ENCODE results near the gene CAP1.

DNA sequence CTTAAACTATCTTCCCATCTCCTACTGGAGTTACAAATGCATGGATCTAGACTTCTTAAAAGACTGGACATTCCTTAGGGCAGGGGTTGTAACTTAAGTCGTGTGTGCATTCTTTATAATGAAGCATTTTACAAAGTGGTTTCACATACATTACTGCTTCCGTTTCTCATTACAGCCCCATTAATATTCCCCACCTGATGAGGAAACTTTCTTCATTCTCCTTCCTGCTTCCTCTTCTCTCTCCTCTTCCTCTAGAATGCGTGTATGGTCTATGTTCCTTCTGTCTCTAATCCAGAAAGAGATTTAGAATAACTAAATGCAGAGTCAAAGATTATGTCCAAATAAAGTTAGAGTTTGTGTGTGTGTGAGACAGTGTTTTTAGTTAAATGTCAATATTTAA is 1.8 kb upstream of the CAP1 start:
- TF ChIP-seq, protein P1, sequence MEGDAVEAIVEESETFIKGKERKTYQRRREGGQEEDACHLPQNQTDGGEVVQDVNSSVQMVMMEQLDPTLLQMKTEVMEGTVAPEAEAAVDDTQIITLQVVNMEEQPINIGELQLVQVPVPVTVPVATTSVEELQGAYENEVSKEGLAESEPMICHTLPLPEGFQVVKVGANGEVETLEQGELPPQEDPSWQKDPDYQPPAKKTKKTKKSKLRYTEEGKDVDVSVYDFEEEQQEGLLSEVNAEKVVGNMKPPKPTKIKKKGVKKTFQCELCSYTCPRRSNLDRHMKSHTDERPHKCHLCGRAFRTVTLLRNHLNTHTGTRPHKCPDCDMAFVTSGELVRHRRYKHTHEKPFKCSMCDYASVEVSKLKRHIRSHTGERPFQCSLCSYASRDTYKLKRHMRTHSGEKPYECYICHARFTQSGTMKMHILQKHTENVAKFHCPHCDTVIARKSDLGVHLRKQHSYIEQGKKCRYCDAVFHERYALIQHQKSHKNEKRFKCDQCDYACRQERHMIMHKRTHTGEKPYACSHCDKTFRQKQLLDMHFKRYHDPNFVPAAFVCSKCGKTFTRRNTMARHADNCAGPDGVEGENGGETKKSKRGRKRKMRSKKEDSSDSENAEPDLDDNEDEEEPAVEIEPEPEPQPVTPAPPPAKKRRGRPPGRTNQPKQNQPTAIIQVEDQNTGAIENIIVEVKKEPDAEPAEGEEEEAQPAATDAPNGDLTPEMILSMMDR (conservative IDR thresholded peaks at IDR 0.05; ENCODE audit: low read length) = no peak
- no peak for TF ChIP-seq EZH2phosphoT487 (IDR thresholded peaks at IDR 0.05; ENCODE audit: borderline replicate concordance)
